ENCODE data around the gene HNRNPLL. TPM values are rescaled to one million over a fixed set of nuclear protein-coding genes. Genes with fewer than 3 reads are reported as not detected.

Gene HNRNPLL
- total RNA-seq (2022) (43.4 and 57.7 TPM in 2 replicates), Bru-seq, nascent RNA (percentile 91 among the genes with signal in this experiment), BruChase-seq, experiment 1, labeled RNA remaining after a 6-hour chase (percentile 89 among the genes with signal in this experiment), BruChase-seq, experiment 2, labeled RNA remaining after a 2-hour chase (percentile 91 among the genes with signal in this experiment)
- long read RNA-seq, full-length matches to known transcripts = 122 of 136 reads
- long read RNA-seq, partial matches to known transcripts = 13 of 136 reads
- long read RNA-seq, other reads (novel, unspliced or antisense) = 1 of 136 reads

DNA sequence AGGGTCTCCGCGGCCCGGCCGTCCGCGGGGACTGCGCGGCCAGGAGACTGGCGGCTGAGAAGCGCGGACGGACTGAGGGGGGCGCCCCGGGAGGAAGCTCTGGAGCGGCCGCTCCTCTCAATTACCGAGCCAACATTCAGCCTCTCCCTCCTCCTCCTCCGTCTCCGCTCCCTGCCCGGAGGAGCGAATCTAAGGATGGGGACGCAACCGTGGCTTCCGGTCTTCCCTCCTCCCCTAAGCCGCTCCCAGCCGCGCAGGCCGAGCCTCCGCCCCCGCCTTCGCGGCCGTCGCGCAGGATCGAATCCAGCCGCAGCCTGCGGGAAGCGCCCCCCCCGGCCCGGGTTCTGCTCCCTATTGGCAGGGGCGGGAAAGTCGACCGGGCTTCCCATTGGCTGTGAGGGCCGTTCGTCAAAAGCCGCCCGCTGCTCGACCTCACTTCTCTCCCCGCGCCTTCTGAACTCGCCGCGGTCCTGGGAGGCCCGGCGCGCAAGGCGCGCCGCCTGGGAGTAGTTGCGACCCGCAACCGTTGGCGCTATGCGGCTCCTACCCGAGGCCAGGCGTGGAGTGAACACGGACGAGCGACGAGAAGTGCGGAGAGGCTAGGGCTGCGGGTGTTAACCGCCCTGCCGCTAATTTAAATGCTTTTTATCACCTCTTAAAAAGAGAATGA lies at the start of gene HNRNPLL:
TSS of gene HNRNPLL (minus strand) at position 197 of the 670 bp plus-strand sequence. CDS start 302 bp downstream, outside the sequence.
- Mint-ChIP-seq H3K4me1 (ENCODE audit: insufficient read depth, unreplicated experiment) (peaks cover 18% of the 10 kb centered on the region), H3K36me3 (ENCODE audit: insufficient read depth, unreplicated experiment) (no peaks in the 10 kb centered on the region), H3K27me3 (ENCODE audit: insufficient read depth, unreplicated experiment) (no peaks in the 10 kb centered on the region), H3K4me3 (ENCODE audit: unreplicated experiment) (peak within 1 kb of the TSS; percentile 82), H3K27ac (ENCODE audit: low read depth, unreplicated experiment) (peak within 1 kb of the TSS; percentile 94), H3K9me3 (ENCODE audit: unreplicated experiment) (no peaks in the 10 kb centered on the region)
- ChIA-PET POLR2A (interaction anchor here (0.5 to 6.6 kb wide), 27 partner anchors 8 to 1518 kb away, joined by 3 to 88 read pairs (median 6); partner anchors contain the start of genes GPATCH11, SOS1 and SRSF7), CTCF (interaction anchor here (0.5 to 9.8 kb wide), 13 partner anchors 9 to 132 kb away, joined by 3 to 85 read pairs (median 4); no protein-coding TSS in a partner anchor)
- no TSS peak for BruUV-seq (replicated peaks)
- peak; percentile 98 for DNase-seq (ENCODE audit: unreplicated experiment)
- TF ChIP-seq, protein P1, sequence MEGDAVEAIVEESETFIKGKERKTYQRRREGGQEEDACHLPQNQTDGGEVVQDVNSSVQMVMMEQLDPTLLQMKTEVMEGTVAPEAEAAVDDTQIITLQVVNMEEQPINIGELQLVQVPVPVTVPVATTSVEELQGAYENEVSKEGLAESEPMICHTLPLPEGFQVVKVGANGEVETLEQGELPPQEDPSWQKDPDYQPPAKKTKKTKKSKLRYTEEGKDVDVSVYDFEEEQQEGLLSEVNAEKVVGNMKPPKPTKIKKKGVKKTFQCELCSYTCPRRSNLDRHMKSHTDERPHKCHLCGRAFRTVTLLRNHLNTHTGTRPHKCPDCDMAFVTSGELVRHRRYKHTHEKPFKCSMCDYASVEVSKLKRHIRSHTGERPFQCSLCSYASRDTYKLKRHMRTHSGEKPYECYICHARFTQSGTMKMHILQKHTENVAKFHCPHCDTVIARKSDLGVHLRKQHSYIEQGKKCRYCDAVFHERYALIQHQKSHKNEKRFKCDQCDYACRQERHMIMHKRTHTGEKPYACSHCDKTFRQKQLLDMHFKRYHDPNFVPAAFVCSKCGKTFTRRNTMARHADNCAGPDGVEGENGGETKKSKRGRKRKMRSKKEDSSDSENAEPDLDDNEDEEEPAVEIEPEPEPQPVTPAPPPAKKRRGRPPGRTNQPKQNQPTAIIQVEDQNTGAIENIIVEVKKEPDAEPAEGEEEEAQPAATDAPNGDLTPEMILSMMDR (IDR thresholded peaks at IDR 0.05; ENCODE audit: unreplicated experiment) = no peak
- intact Hi-C loops (cut with micrococcal nuclease) = loop anchor here (1.0 kb wide), 2 partner anchors 117 to 123 kb away; no protein-coding TSS in a partner anchor

DNA sequence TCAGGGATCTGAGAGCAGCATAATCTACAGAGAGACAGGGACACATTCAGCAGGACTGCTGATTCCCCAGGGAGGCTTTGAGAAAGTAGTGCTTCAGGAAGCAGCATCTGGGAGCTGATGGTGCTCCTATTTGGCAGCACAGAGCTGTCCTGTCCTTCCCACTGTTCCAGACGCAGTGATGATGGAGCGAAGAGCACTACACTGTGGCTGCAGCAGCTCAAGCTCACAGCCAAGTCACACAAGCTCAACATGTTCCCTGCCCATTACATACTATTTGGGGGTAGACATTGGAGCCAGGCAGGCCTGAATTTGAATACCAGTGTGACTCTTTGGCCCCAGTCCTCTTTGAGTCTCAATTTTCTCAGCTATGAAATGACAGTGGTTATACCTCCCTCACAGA lies 48.0 kb upstream of the HNRNPLL start:
- no peaks in the 10 kb centered on the region for H3K27me3 Mint-ChIP-seq (ENCODE audit: insufficient read depth, unreplicated experiment)
- H3K4me3 Mint-ChIP-seq (ENCODE audit: unreplicated experiment) = no peak overlapping the region
- no peaks in the 10 kb centered on the region for H3K36me3 Mint-ChIP-seq (ENCODE audit: insufficient read depth, unreplicated experiment)
- H3K4me1 Mint-ChIP-seq (ENCODE audit: insufficient read depth, unreplicated experiment) = peaks cover 8% of the 10 kb centered on the region
- no peak overlapping the region for H3K27ac Mint-ChIP-seq (ENCODE audit: low read depth, unreplicated experiment)
- TF ChIP-seq, protein P1 (IDR thresholded peaks at IDR 0.05; ENCODE audit: unreplicated experiment) = no peak
- no peak for DNase-seq (ENCODE audit: unreplicated experiment)
- BruUV-seq (replicated peaks) = no TSS peak
- ChIA-PET POLR2A (no interaction called here), CTCF (interaction anchor here (0.5 to 0.9 kb wide), 2 partner anchors 24 to 154 kb away, joined by 3 to 5 read pairs; no protein-coding TSS in a partner anchor)
- intact Hi-C loops (cut with micrococcal nuclease) = no loop called here
- peaks cover 5% of the 10 kb centered on the region for H3K9me3 Mint-ChIP-seq (ENCODE audit: unreplicated experiment)

DNA sequence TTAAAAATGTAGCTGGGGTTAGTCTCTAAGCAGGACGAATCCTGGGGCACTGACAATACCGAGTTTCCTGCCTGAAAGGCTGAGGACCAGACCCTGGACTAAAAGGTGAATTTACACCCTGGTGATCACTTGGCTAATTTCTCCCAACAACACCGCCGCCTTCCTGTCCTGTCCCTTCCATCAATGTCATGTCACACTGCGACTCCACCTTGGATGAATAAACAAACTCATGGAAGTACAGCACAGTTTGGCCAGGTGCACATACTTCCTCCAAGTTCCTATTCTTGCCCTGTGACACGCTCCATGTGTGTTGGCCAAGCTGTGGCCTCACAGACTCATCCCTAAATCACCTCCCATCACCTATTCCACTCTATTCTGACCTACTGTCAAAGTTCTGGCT lies 47.3 kb upstream of the HNRNPLL start:
- ChIA-PET POLR2A (no interaction called here), CTCF (interaction anchor here (0.5 kb wide), 1 partner anchor 155 kb away, joined by 3 read pairs; no protein-coding TSS in a partner anchor)
- H3K27ac Mint-ChIP-seq (ENCODE audit: low read depth, unreplicated experiment) = no peak overlapping the region
- H3K27me3 Mint-ChIP-seq (ENCODE audit: insufficient read depth, unreplicated experiment) = no peaks in the 10 kb centered on the region
- no TSS peak for BruUV-seq (replicated peaks)
- peaks cover 8% of the 10 kb centered on the region for H3K4me1 Mint-ChIP-seq (ENCODE audit: insufficient read depth, unreplicated experiment)
- H3K9me3 Mint-ChIP-seq (ENCODE audit: unreplicated experiment) = peaks cover 5% of the 10 kb centered on the region
- intact Hi-C loops (cut with micrococcal nuclease) = no loop called here
- no peak overlapping the region for H3K4me3 Mint-ChIP-seq (ENCODE audit: unreplicated experiment)
- DNase-seq (ENCODE audit: unreplicated experiment) = no peak
- no peaks in the 10 kb centered on the region for H3K36me3 Mint-ChIP-seq (ENCODE audit: insufficient read depth, unreplicated experiment)
- TF ChIP-seq, protein P1 (IDR thresholded peaks at IDR 0.05; ENCODE audit: unreplicated experiment) = no peak

DNA sequence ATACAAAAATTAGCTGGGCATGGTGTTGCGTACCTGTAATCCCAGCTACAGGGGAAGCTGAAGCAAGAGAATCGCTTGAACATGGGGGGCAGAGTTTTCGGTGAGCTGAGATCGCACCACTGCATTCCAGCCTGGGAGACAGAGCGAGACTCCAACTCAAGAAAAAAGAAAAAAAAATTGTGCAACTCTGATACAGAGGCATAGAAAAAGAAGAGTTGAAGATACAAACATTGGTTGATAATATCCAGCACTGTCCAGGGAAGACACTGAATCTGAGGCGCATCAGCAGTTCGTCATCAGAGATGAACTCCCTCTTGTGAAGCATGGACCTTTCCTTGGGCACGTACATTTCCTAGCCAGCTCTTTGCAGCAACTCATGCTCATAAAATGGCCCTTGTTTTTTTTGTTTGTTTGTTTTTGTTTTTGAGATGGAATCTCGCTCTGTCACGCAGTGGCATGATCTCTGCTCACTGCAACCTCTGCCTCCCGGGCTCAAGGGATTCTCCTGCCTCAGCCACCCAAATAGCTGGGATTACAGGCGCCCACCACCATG lies 46.5 kb upstream of the HNRNPLL start:
- CTCF ChIA-PET = interaction anchor here (0.6 to 0.7 kb wide), 2 partner anchors 10 to 58 kb away, joined by 3 to 4 read pairs; no protein-coding TSS in a partner anchor
- Mint-ChIP-seq H3K4me1 (ENCODE audit: insufficient read depth, unreplicated experiment) (peaks cover 8% of the 10 kb centered on the region), H3K27ac (ENCODE audit: low read depth, unreplicated experiment) (no peak overlapping the region), H3K9me3 (ENCODE audit: unreplicated experiment) (peaks cover 5% of the 10 kb centered on the region), H3K36me3 (ENCODE audit: insufficient read depth, unreplicated experiment) (no peaks in the 10 kb centered on the region), H3K4me3 (ENCODE audit: unreplicated experiment) (no peak overlapping the region), H3K27me3 (ENCODE audit: insufficient read depth, unreplicated experiment) (no peaks in the 10 kb centered on the region)
- TF ChIP-seq, protein P1 (IDR thresholded peaks at IDR 0.05; ENCODE audit: unreplicated experiment) = no peak
- intact Hi-C loops (cut with micrococcal nuclease) = no loop called here
- BruUV-seq (replicated peaks) = no TSS peak
- POLR2A ChIA-PET = no interaction called here
- DNase-seq (ENCODE audit: unreplicated experiment) = no peak

All from MCF 10A (cell line).